Stimulated activated CD4-positive, alpha-beta T cell treated with anti-CD3 and anti-CD28 coated beads, Interleukin-2, amount 100 ng/mL, for 4 hours (primary cell): Measurements from ENCODE around the gene KRT85.

Source experiments
- DNase-seq: peaks from one replicate; pipeline ENCODE4 v3.0.0-alpha.2; 2020; ENCODE audit warnings: low read depth

Gene KRT85

GRCh38 chr12:52364901-52365489 lies 2.3 kb downstream of the KRT85 start:
- DNase-seq = no peak

GRCh38 chr12:52364061-52364460 lies 3.2 kb downstream of the KRT85 start:
- no peak for DNase-seq

- no peak for DNase-seq
Measured at GRCh38 chr12:52363111-52363679, 4.1 kb downstream of the KRT85 start.

- DNase-seq = no peak
Measured at GRCh38 chr12:52362118-52362726, 5.1 kb downstream of the KRT85 start.

- DNase-seq = no peak
Measured at GRCh38 chr12:52361553-52361952, 5.7 kb downstream of the KRT85 start.

- DNase-seq = no peak
Measured at GRCh38 chr12:52360663-52361271, 6.5 kb downstream of the KRT85 start.

GRCh38 chr12:52360106-52360662 lies 7.1 kb downstream of the KRT85 start:
- DNase-seq = no peak

GRCh38 chr12:52359621-52360061 lies 7.6 kb downstream of the KRT85 start:
- DNase-seq = no peak

GRCh38 chr12:52358575-52359350 lies 8.5 kb downstream of the KRT85 start:
- DNase-seq = no peak

GRCh38 chr12:52356762-52357580 lies 10.3 kb downstream of the KRT85 start:
- no peak for DNase-seq

- DNase-seq = no peak
Measured at GRCh38 chr12:52356031-52356761, 11.1 kb downstream of the KRT85 start.

- no peak for DNase-seq
Measured at GRCh38 chr12:52355176-52355575, 12.1 kb downstream of the KRT85 start.

GRCh38 chr12:52354200-52354599 lies 13.1 kb downstream of the KRT85 start:
- no peak for DNase-seq

- no peak for DNase-seq
Measured at GRCh38 chr12:52353766-52354165, 13.5 kb downstream of the KRT85 start.

GRCh38 chr12:52352951-52353350 lies 14.3 kb downstream of the KRT85 start:
- DNase-seq = no peak

GRCh38 chr12:52351196-52352059 lies 15.9 kb downstream of the KRT85 start:
- peak; percentile 6 for DNase-seq

- no peak for DNase-seq
Measured at GRCh38 chr12:52350786-52351185, 16.5 kb downstream of the KRT85 start.

- DNase-seq = no peak
Measured at GRCh38 chr12:52350021-52350620, 17.2 kb downstream of the KRT85 start.

GRCh38 chr12:52349196-52349595 lies 18.1 kb downstream of the KRT85 start:
- no peak for DNase-seq
